HepG2 (cell line): ENCODE results near the gene NAV2. TPM values are rescaled to one million over a fixed set of nuclear protein-coding genes. Genes with fewer than 3 reads are reported as not detected.

ENCODE experiments used
- ATAC-seq: fragments of 200-7000 bp; cut with Tn5 transposase; 3 replicates; pipeline ENCODE4 v1.9.1; 2020; ENCODE audit warnings: mild to moderate bottlenecking, moderate library complexity
- BruUV-seq: library from RNA; stranded (reverse); fragments of 400-500 nt; replicated peaks from 2 replicates; lab custom pipeline; 2021; lab: Mats Ljungman, UMichigan
- CTCF ChIA-PET: fragments of 300-600 bp; formaldehyde crosslinking; extraction: SDS; loops from one replicate; lab custom pipeline; 2021; ENCODE audit warnings: low total read pairs, inconsistent platforms, low intra/inter-chr PET ratio; lab: Yijun Ruan, JAX
- POLR2A ChIA-PET: fragments of 350-600 bp; sonication (Branson Sonifier 250); formaldehyde crosslinking; loops from one replicate; lab custom pipeline; 2020; ENCODE audit warnings: antibody characterized with exemption, inconsistent platforms; lab: Yijun Ruan, JAX
- DNase-seq: peaks from one replicate; pipeline ENCODE4 v3.0.0-alpha.2; 2015; ENCODE audit warnings: low spot score
- FAIRE-seq: peaks from 3 replicates; lab custom pipeline; 2011; peaks lifted over from hg19 to GRCh38; lab: Jason Lieb, UNC
- H2AFZ ChIP-seq: one replicate; pipeline ENCODE4 v1.6.1; 2011; ENCODE audit warnings: low read length, inconsistent platforms
- H3K27ac ChIP-seq: fragments of 300-600 bp; 3 replicates; pipeline ENCODE4 v1.8.0; 2011; ENCODE audit warnings: mixed run types, mild to moderate bottlenecking, mixed read lengths, low read length, inconsistent platforms; ENCODE audit not compliant: insufficient read depth; ENCODE audit errors: extremely low read length
- H3K27me3 ChIP-seq, 2 experiments: fragments of 200-600 bp in 1 of 2; 2 replicates in 1 of 2; 3 replicates in 1 of 2; pipeline versions ENCODE4 v1.6.0 to v1.8.0; 2011; ENCODE audit warnings: low read length in 2 of 2, mild to moderate bottlenecking in 2 of 2, moderate library complexity in 2 of 2, inconsistent platforms in 1 of 2; ENCODE audit not compliant: insufficient read depth in 2 of 2, control insufficient read depth in 1 of 2
- H3K36me3 ChIP-seq, 2 experiments: fragments of 200-600 bp in 1 of 2; replicated peaks in 1 of 2; 2 replicates in 1 of 2; 3 replicates in 1 of 2; pipeline versions ENCODE4 v1.5.1 to v1.8.0; 2011; ENCODE audit warnings: low read length in 2 of 2, inconsistent platforms in 1 of 2; ENCODE audit not compliant: insufficient read depth in 2 of 2, control insufficient read depth in 1 of 2
- H3K4me1 ChIP-seq: 2 replicates; pipeline ENCODE4 v1.5.1; 2012; ENCODE audit warnings: low read length, inconsistent platforms; ENCODE audit not compliant: insufficient read depth
- H3K4me2 ChIP-seq: 2 replicates; pipeline ENCODE4 v1.6.0; 2011; ENCODE audit warnings: low read depth, low read length, inconsistent platforms
- H3K4me3 ChIP-seq, 3 experiments: fragments of 200-600 bp in 1 of 3; sonication (generic), shearing (Covaris generic) in 1 of 3; replicated peaks in 1 of 3; 2 replicates each; pipeline ENCODE4 v1.5.1; 2011 to 2016; ENCODE audit warnings: low read length in 3 of 3, inconsistent platforms in 2 of 3, low read depth in 2 of 3, mild to moderate bottlenecking in 2 of 3, control low read depth in 1 of 3, mixed read lengths in 1 of 3; ENCODE audit not compliant: insufficient read depth in 1 of 3
- H3K79me2 ChIP-seq: one replicate; pipeline ENCODE4 v1.6.1; 2011; ENCODE audit warnings: low read length, inconsistent platforms; ENCODE audit not compliant: insufficient read depth
- H3K9ac ChIP-seq: 2 replicates; pipeline ENCODE4 v1.6.0; 2011; ENCODE audit warnings: mild to moderate bottlenecking, low read depth, low read length, inconsistent platforms; ENCODE audit not compliant: insufficient read depth
- H3K9me3 ChIP-seq: 2 replicates; pipeline ENCODE4 v1.5.1; 2012; ENCODE audit warnings: mild to moderate bottlenecking, low read length
- H4K20me1 ChIP-seq: 2 replicates; pipeline ENCODE4 v1.6.0; 2011; ENCODE audit warnings: inconsistent platforms, mild to moderate bottlenecking, low read length, moderate library complexity; ENCODE audit not compliant: insufficient read depth
- HNRNPL ChIP-seq: fragments of 200-400 bp; formaldehyde crosslinking; IDR thresholded peaks from 2 replicates; pipeline ENCODE4 v1.6.1; 2017; ENCODE audit warnings: mild to moderate bottlenecking, low read depth, low read length
- KDM2A ChIP-seq: sonication (generic); formaldehyde crosslinking; IDR thresholded peaks from 2 replicates; pipeline ENCODE4 v1.4.0; 2020; ENCODE audit warnings: low read depth, missing genetic modification reagents, borderline replicate concordance
- KDM6A ChIP-seq: IDR thresholded peaks from 2 replicates; pipeline ENCODE4 v1.6.1; 2016; ENCODE audit warnings: low read depth
- NBN ChIP-seq: fragments of 450-650 bp; conservative IDR thresholded peaks from 2 replicates; pipeline ENCODE4 v1.6.1; 2017
- ZBTB4 ChIP-seq: sonication (generic); formaldehyde crosslinking; IDR thresholded peaks from 2 replicates; pipeline ENCODE4 v1.4.0; 2020; ENCODE audit warnings: missing genetic modification reagents, mild to moderate bottlenecking, borderline replicate concordance
- ZNF180 ChIP-seq: sonication (generic); formaldehyde crosslinking; IDR thresholded peaks from 2 replicates; pipeline ENCODE4 v1.4.0; 2020; ENCODE audit warnings: low read depth, missing genetic modification reagents, borderline replicate concordance
- ZNF234 ChIP-seq: sonication (generic); formaldehyde crosslinking; conservative IDR thresholded peaks from 2 replicates; pipeline ENCODE4 v1.5.1; 2020; ENCODE audit warnings: mild to moderate bottlenecking, missing genetic modification reagents
- ZNF644 ChIP-seq: IDR thresholded peaks from 2 replicates; pipeline ENCODE4 v1.6.1; 2016; ENCODE audit warnings: low read depth
- WGBS: methylation state at CpG from one replicate; pipeline ENCODE4 v1.1.6; 2017; ENCODE audit warnings: low lambda C conversion rate; 5-methylcytosine and 5-hydroxymethylcytosine counted together
- in situ Hi-C: cut with HindIII; loops from 2 replicates; pipeline ENCODE4 v1.10.0; 2017; ENCODE audit warnings: low pct_unique_long_range_greater_than_20kb; ENCODE audit not compliant: extremely low pct_ligation_motif_present
- intact Hi-C: fragments of 100-400 bp; cut with micrococcal nuclease; formaldehyde crosslinking; loops from one replicate; pipeline ENCODE4 v1.10.0; 2022; ENCODE audit not compliant: unreplicated experiment
- polyA plus RNA-seq, 8 experiments: library from polyadenylated mRNA; depleted of rRNA in 3 of 8; stranded (reverse) in 7 of 8; unstranded in 1 of 8; fragments of >200 nt; fragmentation: Illumina TruSeq in 4 of 8; extraction: Trizol in 4 of 8; gene quantifications; 2 replicates each; pipeline versions ENCODE4 v1.2.1 to v1.2.3, GENCODE V29; 2011 to 2016; ENCODE audit warnings: low read depth in 4 of 8, missing spikeins in 1 of 8, mixed read lengths in 1 of 8; ENCODE audit not compliant: insufficient read depth in 1 of 8
- total RNA-seq, 5 experiments: library from RNA; depleted of rRNA; stranded (reverse); fragments of >200 nt; fragmentation: Illumina TruSeq; extraction: Trizol; gene quantifications; 2 replicates each; pipeline ENCODE4 v1.2.3, GENCODE V29; 2016; ENCODE audit warnings: low read depth in 1 of 5
- TF ChIP-seq, protein P1 (sequence below): sonication (generic); formaldehyde crosslinking; IDR thresholded peaks from 2 replicates; pipeline ENCODE4 v1.4.0; 2020; ENCODE audit warnings: mild to moderate bottlenecking, missing genetic modification reagents

Gene NAV2
- total and polyA plus RNA-seq, 2 of the 13 experiments (the other 11 are each of a cell fraction or from before 2014, with no cell fraction given): 9.3 to 34.6 TPM

DNA sequence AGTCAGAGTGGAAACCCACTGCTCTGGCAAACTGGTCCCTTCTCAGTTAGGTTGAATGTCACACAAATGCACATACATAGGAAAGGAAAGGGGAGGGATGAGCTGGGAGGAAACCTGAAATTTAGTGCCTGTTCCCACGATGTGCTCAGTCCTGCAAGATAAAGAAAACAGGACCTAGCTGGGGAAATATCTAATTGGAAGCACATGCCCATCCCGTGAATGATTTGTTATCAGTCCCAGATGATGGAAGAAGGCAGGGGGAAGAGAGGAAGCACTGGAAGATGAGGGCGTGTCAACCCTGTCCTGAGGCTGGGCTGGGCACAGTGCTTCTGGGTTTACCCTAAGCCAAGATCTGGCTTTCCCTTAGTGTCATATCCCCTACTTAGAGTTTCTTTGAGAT lies 173.9 kb downstream of the NAV2 start:
- TF ChIP-seq ZBTB4 (CRISPR knock-in tag) (no peak), ZNF234 (CRISPR knock-in tag) (no peak), ZNF180 (CRISPR knock-in tag) (no peak), NBN (no peak), KDM2A (CRISPR knock-in tag) (no peak), ZNF644 (CRISPR knock-in tag) (no peak), KDM6A (CRISPR knock-in tag) (no peak), HNRNPL (no peak)
- TF ChIP-seq, protein P1, sequence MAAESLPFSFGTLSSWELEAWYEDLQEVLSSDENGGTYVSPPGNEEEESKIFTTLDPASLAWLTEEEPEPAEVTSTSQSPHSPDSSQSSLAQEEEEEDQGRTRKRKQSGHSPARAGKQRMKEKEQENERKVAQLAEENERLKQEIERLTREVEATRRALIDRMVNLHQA (CRISPR knock-in tag): no peak
- Histone ChIP-seq H3K36me3 (no peaks in the 10 kb centered on the region), H3K4me2 (no peak overlapping the region), H3K27me3 (peaks cover 0 to 37% of the 10 kb centered on the region in 2 experiments; a peak in 4 of 5 replicates), H3K27ac (no peak overlapping the region), H3K4me3 (no peak overlapping the region), H2AFZ (no peak overlapping the region), H3K9ac (no peak overlapping the region), H3K9me3 (no peaks in the 10 kb centered on the region), H4K20me1 (no peaks in the 10 kb centered on the region), H3K4me1 (no peaks in the 10 kb centered on the region), H3K79me2 (no peaks in the 10 kb centered on the region)
- FAIRE-seq: no peak
- ATAC-seq: no peak
- in situ Hi-C loops: no loop called here
- ChIA-PET CTCF (no interaction called here), POLR2A (no interaction called here)
- DNase-seq: no peak
- 3% methylated on average over 2 of the region's 3 CpGs for WGBS
- intact Hi-C loops: no loop called here
- BruUV-seq: no TSS peak
